Lower lobe of right lung (tissue), 2 donors: ENCODE data around the gene ZNF296. TPM values are rescaled to one million over a fixed set of nuclear protein-coding genes. Genes with fewer than 3 reads are reported as not detected.
A peak's percentile ranks its signal among the peaks of the same experiment; 100 is the strongest.

Experiments
- ATAC-seq, 2 donors: fragments of 200-7000 bp; cut with Tn5 transposase; one replicate each; pipeline ENCODE4 v1.9.1; 2020 to 2022; ENCODE audit warnings: mild to moderate bottlenecking in 2 of 2, moderate library complexity in 2 of 2
- DNase-seq: peaks from one replicate; pipeline ENCODE4 v3.0.0-alpha.2; 2020
- H3K27ac ChIP-seq: fragments of 200-600 bp; one replicate; pipeline ENCODE4 v1.8.0; 2022
- H3K27me3 ChIP-seq: fragments of 200-600 bp; one replicate; pipeline ENCODE4 v1.8.0; 2022; ENCODE audit warnings: low read depth
- H3K36me3 ChIP-seq: fragments of 200-600 bp; one replicate; pipeline ENCODE4 v1.8.0; 2022; ENCODE audit warnings: mild to moderate bottlenecking
- H3K4me1 ChIP-seq: fragments of 200-600 bp; one replicate; pipeline ENCODE4 v1.8.0; 2022
- H3K4me3 ChIP-seq: fragments of 200-600 bp; one replicate; pipeline ENCODE4 v1.8.0; 2022; ENCODE audit warnings: mild to moderate bottlenecking
- H3K9me3 ChIP-seq: fragments of 200-600 bp; one replicate; pipeline ENCODE4 v1.8.0; 2022
- CTCF ChIP-seq: fragments of 200-600 bp; IDR thresholded peaks from one replicate; pipeline ENCODE4 v1.8.0; 2022; ENCODE audit warnings: antibody characterized with exemption, mild to moderate bottlenecking
- intact Hi-C: fragments of 100-400 bp; cut with DNase I; formaldehyde crosslinking; loops from one replicate; pipeline ENCODE4 v1.11.0; 2022
- total RNA-seq: library from RNA; stranded (reverse); fragmentation: NEBNext Ultra II Directional; extraction: Animal tissue kit (Norgen Biotek cat#: 25700); gene quantifications from one replicate; pipeline ENCODE4 v1.2.1, GENCODE V29; 2021
- donor health status: DM: no; HTN: yes; CAD: no; lungs with severe emphysema.

Gene ZNF296
- total RNA-seq, 1 donor from 2014 or later: 1.7 TPM

- Histone ChIP-seq H3K4me3 (no peak overlapping the region), H3K9me3 (no peaks in the 10 kb centered on the region), H3K36me3 (peaks cover 52% of the 10 kb centered on the region), H3K27me3 (no peaks in the 10 kb centered on the region), H3K27ac (no peak overlapping the region), H3K4me1 (peaks cover 23% of the 10 kb centered on the region)
- no peak for TF ChIP-seq CTCF
- ATAC-seq: no peak
- no peak for DNase-seq
- intact Hi-C loops: no loop called here
Observed at GRCh38 chr19:45071969-45072790, 4.1 kb downstream of the ZNF296 start.

- DNase-seq: no peak
- Histone ChIP-seq H3K36me3 (peaks cover 58% of the 10 kb centered on the region), H3K4me1 (peaks cover 16% of the 10 kb centered on the region)
Observed at GRCh38 chr19:45071545-45071938, 4.7 kb downstream of the ZNF296 start.

GRCh38 chr19:45070861-45071544 lies 5.3 kb downstream of the ZNF296 start:
- Histone ChIP-seq H3K27ac (no peak overlapping the region), H3K36me3 (peaks cover 63% of the 10 kb centered on the region), H3K9me3 (no peaks in the 10 kb centered on the region), H3K4me3 (no peak overlapping the region), H3K4me1 (peaks cover 14% of the 10 kb centered on the region), H3K27me3 (no peaks in the 10 kb centered on the region)
- DNase-seq (no peak), ATAC-seq (no peak)
- no peak for TF ChIP-seq CTCF
- intact Hi-C loops: no loop called here

More at GRCh38 chr19:45071545-45071938, 4.7 kb downstream of the ZNF296 start:
- no peak for TF ChIP-seq CTCF
- intact Hi-C loops: no loop called here
- Histone ChIP-seq H3K4me3 (no peak overlapping the region), H3K27me3 (no peaks in the 10 kb centered on the region), H3K9me3 (no peaks in the 10 kb centered on the region), H3K27ac (no peak overlapping the region)
- ATAC-seq: no peak

GRCh38 chr19:45070214-45070613 lies 6.1 kb downstream of the ZNF296 start:
- DNase-seq (no peak), ATAC-seq (no peak)
- Histone ChIP-seq H3K4me1 (peaks cover 14% of the 10 kb centered on the region), H3K27me3 (no peaks in the 10 kb centered on the region), H3K9me3 (no peaks in the 10 kb centered on the region), H3K36me3 (peaks cover 71% of the 10 kb centered on the region), H3K4me3 (no peak overlapping the region), H3K27ac (no peak overlapping the region)
- TF ChIP-seq CTCF: no peak
- intact Hi-C loops: no loop called here

- no peak for DNase-seq
Observed at GRCh38 chr19:45069056-45069455, 7.2 kb downstream of the ZNF296 start.

More at GRCh38 chr19:45069056-45069455, 7.2 kb downstream of the ZNF296 start:
- H3K36me3 ChIP-seq: peaks cover 83% of the 10 kb centered on the region
- no peak overlapping the region for H3K4me3 ChIP-seq
- peaks cover 6% of the 10 kb centered on the region for H3K4me1 ChIP-seq
- TF ChIP-seq CTCF: no peak
- peak in 1 of 2 donors; percentile 25 for ATAC-seq
- no peaks in the 10 kb centered on the region for H3K27me3 ChIP-seq
- no peaks in the 10 kb centered on the region for H3K9me3 ChIP-seq
- intact Hi-C loops: no loop called here
- H3K27ac ChIP-seq: no peak overlapping the region
